Lung (tissue), 12 donors: ENCODE measurements around the gene FOXP1. TPM values are rescaled to one million over a fixed set of nuclear protein-coding genes. Genes with fewer than 3 reads are reported as not detected.

Source experiments
- ATAC-seq: fragments of 200-7000 bp; cut with Tn5 transposase; one replicate; pipeline ENCODE4 v1.9.1; 2020; ENCODE audit warnings: moderate number of reproducible peaks; ENCODE audit not compliant: insufficient read depth, low FRiP score
- DNase-seq, 3 donors: peaks; one replicate each; pipeline ENCODE4 v3.0.0-alpha.2; 2013 to 2017
- H3K27ac ChIP-seq, 2 donors: one replicate each; pipeline ENCODE4 v1.5.1; 2013; ENCODE audit warnings: mild to moderate bottlenecking in 2 of 2, moderate library complexity in 2 of 2, control low read depth in 1 of 2, inconsistent platforms in 1 of 2, low read depth in 1 of 2, low read length in 1 of 2
- H3K27me3 ChIP-seq, 3 donors: one replicate each; pipeline ENCODE4 v1.5.1; 2013; ENCODE audit warnings: low read length in 2 of 3; ENCODE audit not compliant: control insufficient read depth in 3 of 3, insufficient read depth in 3 of 3
- H3K36me3 ChIP-seq, 4 donors: one replicate each; pipeline ENCODE4 v1.5.1; 2013; ENCODE audit warnings: low read length in 4 of 4, mild to moderate bottlenecking in 1 of 4, moderate library complexity in 1 of 4; ENCODE audit not compliant: control insufficient read depth in 4 of 4, insufficient read depth in 4 of 4
- H3K4me1 ChIP-seq, 5 donors: one replicate each; pipeline ENCODE4 v1.5.1; 2013; ENCODE audit warnings: low read length in 5 of 5, mild to moderate bottlenecking in 2 of 5, moderate library complexity in 1 of 5; ENCODE audit not compliant: control insufficient read depth in 5 of 5, insufficient read depth in 5 of 5
- H3K4me3 ChIP-seq: one replicate; pipeline ENCODE4 v1.5.1; 2013; ENCODE audit warnings: mild to moderate bottlenecking, control low read depth, moderate library complexity
- H3K9ac ChIP-seq, 2 donors: one replicate each; pipeline ENCODE4 v1.5.1; 2013; ENCODE audit warnings: low read length in 2 of 2, control low read depth in 1 of 2; ENCODE audit not compliant: insufficient read depth in 1 of 2
- H3K9me3 ChIP-seq, 4 donors: one replicate each; pipeline ENCODE4 v1.5.1; 2013; ENCODE audit warnings: low read length in 3 of 4, mild to moderate bottlenecking in 1 of 4, moderate library complexity in 1 of 4; ENCODE audit not compliant: control insufficient read depth in 4 of 4, insufficient read depth in 3 of 4
- WGBS, 2 donors: extraction: QIAGEN DNeasy Blood & Tissue Kit; methylation state at CpG; one replicate each; pipeline ENCODE4 v1.1.7; 2013; 5-methylcytosine and 5-hydroxymethylcytosine counted together
- polyA plus RNA-seq, 2 donors: library from polyadenylated mRNA; stranded (reverse); fragments of 200-250 nt; gene quantifications; one replicate each; pipeline ENCODE4 v1.2.1, GENCODE V29; 2013
- total RNA-seq, 2 donors: library from RNA; depleted of rRNA in 1 of 2; stranded (reverse); fragments of >200 nt in 1 of 2; gene quantifications; one replicate each; pipeline ENCODE4 v1.2.1, GENCODE V29; 2014 to 2021
- TF ChIP-seq, protein P1 (sequence below): IDR thresholded peaks from 2 replicates; pipeline ENCODE4 v1.5.1; 2012; ENCODE audit warnings: mild to moderate bottlenecking; ENCODE audit errors: control extremely low read depth, extremely low read depth
- donor health status: control.
- donor health status: control.
- donor health status: Bipolar disorder and iron deficiency.
- donor health status: healthy.
- donor health status: DM: yes; HTN: yes; CAD: no.

The FOXP1 gene
- total and polyA plus RNA-seq, 4 donors, result 13.8 to 287 (median 73.9) TPM

DNA sequence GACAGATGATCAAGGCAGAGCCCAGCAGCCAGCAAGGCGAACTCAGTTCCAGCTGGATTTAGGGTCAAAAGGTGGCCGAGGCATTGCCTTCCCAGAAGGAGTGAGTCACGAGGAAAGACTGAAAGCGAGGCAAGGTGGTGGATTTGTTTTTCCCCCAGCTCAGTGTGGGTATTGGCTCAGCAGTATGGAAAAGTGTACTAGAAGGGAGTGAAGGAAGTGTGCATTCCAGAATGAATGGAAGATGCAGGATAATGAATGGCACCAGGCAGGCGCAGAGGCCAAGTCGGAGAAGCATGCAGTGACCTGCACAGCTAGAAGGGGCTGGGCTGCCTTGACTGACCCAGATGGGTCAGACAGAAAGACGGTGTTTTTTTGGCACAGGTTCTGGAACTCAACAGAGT is 46.3 kb downstream of the FOXP1 start:
- no peaks in the 10 kb centered on the region for H3K9me3 ChIP-seq
- H3K9ac ChIP-seq, result no peak overlapping the region
- 75 to 90% methylated on average over 7 of the region's 7 CpGs for WGBS, 2 donors
- no peak overlapping the region for H3K27ac ChIP-seq
- no peaks in the 10 kb centered on the region for H3K27me3 ChIP-seq
- ATAC-seq (peak; percentile 51), DNase-seq (no peak)
- peaks cover 2 to 15% (median 12%) of the 10 kb centered on the region in 5 donors for H3K4me1 ChIP-seq
- TF ChIP-seq, protein P1, sequence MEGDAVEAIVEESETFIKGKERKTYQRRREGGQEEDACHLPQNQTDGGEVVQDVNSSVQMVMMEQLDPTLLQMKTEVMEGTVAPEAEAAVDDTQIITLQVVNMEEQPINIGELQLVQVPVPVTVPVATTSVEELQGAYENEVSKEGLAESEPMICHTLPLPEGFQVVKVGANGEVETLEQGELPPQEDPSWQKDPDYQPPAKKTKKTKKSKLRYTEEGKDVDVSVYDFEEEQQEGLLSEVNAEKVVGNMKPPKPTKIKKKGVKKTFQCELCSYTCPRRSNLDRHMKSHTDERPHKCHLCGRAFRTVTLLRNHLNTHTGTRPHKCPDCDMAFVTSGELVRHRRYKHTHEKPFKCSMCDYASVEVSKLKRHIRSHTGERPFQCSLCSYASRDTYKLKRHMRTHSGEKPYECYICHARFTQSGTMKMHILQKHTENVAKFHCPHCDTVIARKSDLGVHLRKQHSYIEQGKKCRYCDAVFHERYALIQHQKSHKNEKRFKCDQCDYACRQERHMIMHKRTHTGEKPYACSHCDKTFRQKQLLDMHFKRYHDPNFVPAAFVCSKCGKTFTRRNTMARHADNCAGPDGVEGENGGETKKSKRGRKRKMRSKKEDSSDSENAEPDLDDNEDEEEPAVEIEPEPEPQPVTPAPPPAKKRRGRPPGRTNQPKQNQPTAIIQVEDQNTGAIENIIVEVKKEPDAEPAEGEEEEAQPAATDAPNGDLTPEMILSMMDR, result no peak
- no peak overlapping the region for H3K4me3 ChIP-seq
- H3K36me3 ChIP-seq, result peaks cover 0 to 2% (median 0%) of the 10 kb centered on the region in 4 donors

GRCh38 chr3:71536376-71536965 is 47.1 kb downstream of the FOXP1 start:
- peak; percentile 55 for ATAC-seq

GRCh38 chr3:71533588-71533987 is 49.9 kb downstream of the FOXP1 start:
- Histone ChIP-seq H3K4me3 (no peak overlapping the region), H3K9ac (no peak overlapping the region), H3K9me3 (no peaks in the 10 kb centered on the region), H3K4me1 (peaks cover 0 to 17% (median 2%) of the 10 kb centered on the region in 5 donors), H3K36me3 (peaks cover 0 to 2% (median 0%) of the 10 kb centered on the region in 4 donors), H3K27me3 (no peaks in the 10 kb centered on the region), H3K27ac (no peak overlapping the region)
- TF ChIP-seq, protein P1, result no peak
- ATAC-seq (no peak), DNase-seq (no peak)
- WGBS, 2 donors, result 90 to 95% methylated on average over 4 of the region's 4 CpGs

More at GRCh38 chr3:71536376-71536965, 47.1 kb downstream of the FOXP1 start:
- H3K27me3 ChIP-seq, result no peaks in the 10 kb centered on the region
- no peaks in the 10 kb centered on the region for H3K9me3 ChIP-seq
- H3K36me3 ChIP-seq, result peaks cover 0 to 2% (median 0%) of the 10 kb centered on the region in 4 donors
- TF ChIP-seq, protein P1, result no peak
- 76 to 81% methylated on average over 7 of the region's 7 CpGs for WGBS, 2 donors
- H3K9ac ChIP-seq, result no peak overlapping the region
- H3K4me3 ChIP-seq, result no peak overlapping the region
- peaks cover 2 to 15% (median 5%) of the 10 kb centered on the region in 5 donors for H3K4me1 ChIP-seq
- DNase-seq, result no peak
- no peak overlapping the region for H3K27ac ChIP-seq
